Activated CD8-positive, alpha-beta memory T cell treated with anti-CD3 and anti-CD28 coated beads for 1 hour (primary cell): ENCODE results near the gene NBEAL1.
"Not testable (repeated sequence)": the region's sequence is repeated elsewhere in the genome, so short reads cannot be mapped to it uniquely, and the experiment has no call there.

Experiments
- DNase-seq, 2 donors: peaks; one replicate each; pipeline ENCODE4 v3.0.0-alpha.2; 2020; ENCODE audit warnings: low read depth in 1 of 2; ENCODE audit errors: extremely low read depth in 1 of 2

NBEAL1 gene

GRCh38 chr2:203038586-203038985 lies 23.9 kb downstream of the NBEAL1 start:
- DNase-seq = no peak

- DNase-seq = not testable (repeated sequence)
Observed at GRCh38 chr2:203039211-203039610, 24.5 kb downstream of the NBEAL1 start.

GRCh38 chr2:203040966-203041521 lies 26.4 kb downstream of the NBEAL1 start:
- DNase-seq = no peak

DNA sequence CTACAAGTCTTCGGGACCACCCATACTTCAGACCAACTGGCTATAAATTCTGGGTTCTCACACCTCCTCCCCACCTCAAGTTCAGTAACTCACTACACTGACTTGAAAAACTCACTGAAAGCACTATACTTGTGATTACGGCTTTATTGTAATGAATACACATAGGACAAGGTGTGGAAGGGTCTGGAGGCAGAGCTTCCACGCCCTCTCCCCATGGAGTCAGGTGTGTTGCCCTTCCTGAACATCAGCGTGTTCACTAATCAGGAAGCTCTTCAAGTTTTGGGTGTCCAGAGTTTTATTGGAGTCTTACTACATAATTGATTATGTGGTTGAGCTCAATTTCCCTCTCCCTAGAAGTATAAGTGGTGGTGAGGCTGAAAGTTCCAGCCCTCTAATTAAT lies 27.5 kb downstream of the NBEAL1 start:
- DNase-seq = no peak

GRCh38 chr2:203043226-203043625 lies 28.6 kb downstream of the NBEAL1 start:
- DNase-seq = no peak

- DNase-seq = no peak
Observed at GRCh38 chr2:203045867-203046266, 31.2 kb downstream of the NBEAL1 start.

GRCh38 chr2:203052539-203052938 lies 37.9 kb downstream of the NBEAL1 start:
- no peak for DNase-seq

DNA sequence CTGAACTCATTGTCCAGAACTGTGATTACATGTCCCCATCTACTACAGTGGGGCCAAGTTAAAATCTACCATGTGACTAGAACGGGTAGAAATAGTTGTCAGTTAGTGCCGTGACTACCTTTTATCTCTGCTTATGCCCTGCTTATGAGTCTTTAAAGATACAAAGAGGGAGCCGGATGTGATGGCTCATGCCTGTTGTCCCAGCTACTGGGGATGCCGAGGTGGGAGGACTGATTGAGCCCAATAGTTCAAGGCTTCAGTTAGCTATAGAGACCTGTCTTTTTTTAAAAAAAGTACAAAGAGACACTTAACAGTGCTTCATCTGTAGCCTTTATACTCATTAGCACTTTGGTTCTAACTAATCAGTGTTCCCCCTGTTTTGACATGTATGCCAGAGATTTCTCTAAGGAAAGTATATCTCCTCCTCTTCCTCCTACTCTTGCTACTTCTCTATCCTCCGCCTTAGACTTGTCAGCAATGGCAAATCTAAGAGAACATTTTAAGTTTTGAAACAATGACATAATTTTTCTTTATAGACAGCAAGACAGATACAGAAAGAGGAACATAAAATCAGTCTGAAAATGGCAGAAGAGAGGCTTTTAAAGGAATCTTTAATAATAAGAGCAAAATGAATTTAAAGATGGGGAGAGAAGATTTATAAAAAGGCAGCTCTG lies 45.0 kb downstream of the NBEAL1 start:
- DNase-seq = no peak

DNA sequence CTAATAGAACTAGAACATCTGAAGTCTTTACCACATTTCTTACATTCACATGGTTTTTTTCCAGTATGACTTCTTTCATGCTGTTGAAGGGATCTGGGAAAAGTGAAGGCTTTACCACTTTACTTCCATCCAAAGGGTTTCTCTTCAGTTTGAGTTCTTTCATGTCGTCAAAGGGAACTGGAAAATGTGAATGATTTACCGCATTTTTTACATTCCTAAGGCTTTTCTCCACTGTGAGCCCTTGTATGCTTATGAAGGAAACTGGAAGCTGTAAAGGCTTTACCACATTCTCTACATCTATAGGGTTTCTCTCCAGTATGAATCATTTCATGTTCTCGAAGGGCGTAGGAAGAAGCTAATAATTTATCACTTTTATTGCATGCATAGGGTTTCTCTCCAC lies 46.7 kb downstream of the NBEAL1 start:
- DNase-seq = no peak

DNA sequence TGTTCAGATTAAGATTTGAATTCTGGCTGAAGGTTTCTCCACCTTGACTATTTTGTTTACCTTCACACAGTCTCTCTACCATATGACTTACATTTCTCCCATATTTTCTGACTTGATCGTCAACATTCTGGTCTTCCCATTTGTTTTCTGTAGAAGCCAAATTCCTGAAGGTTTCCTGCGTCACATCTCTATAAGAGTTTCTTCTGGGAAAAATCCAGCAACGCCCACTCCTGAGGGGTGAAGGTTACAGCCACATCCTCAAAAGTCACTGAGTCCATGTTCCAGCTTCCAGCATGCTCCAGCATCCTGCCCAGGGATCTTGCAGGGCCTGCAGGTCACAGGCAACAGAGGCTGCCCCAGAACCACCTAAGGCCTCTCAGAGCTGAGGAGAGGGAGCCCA lies 47.5 kb downstream of the NBEAL1 start:
- no peak for DNase-seq

DNA sequence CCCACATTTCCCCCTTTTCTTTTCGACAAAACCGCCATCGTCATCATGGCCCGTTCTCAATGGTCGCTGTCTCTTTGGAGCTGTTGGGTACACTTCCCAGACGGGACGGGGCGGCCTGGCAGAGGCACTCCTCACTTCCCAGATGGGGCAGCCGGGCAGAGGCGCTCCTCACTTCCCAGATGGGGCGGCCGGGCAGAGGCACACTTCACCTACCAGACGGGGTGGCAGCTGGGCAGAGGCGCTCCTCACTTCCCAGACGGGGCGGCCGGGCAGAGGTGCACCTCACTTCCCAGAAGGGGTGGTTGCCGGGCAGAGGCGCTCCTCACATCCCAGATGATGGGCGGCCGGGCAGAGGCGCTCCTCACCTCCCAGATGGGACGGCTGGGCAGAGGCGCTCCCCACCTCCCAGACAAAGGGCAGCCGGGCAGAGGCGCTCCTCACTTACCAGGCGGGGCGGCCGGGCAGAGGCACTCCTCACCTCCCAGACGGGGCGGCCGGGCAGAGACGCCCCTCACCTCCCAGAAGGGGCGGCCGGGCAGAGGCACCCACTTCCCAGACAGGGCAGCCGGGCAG lies 51.9 kb downstream of the NBEAL1 start:
- not testable (repeated sequence) for DNase-seq

- no peak for DNase-seq
Observed at GRCh38 chr2:203070701-203071100, 56.0 kb downstream of the NBEAL1 start.

DNA sequence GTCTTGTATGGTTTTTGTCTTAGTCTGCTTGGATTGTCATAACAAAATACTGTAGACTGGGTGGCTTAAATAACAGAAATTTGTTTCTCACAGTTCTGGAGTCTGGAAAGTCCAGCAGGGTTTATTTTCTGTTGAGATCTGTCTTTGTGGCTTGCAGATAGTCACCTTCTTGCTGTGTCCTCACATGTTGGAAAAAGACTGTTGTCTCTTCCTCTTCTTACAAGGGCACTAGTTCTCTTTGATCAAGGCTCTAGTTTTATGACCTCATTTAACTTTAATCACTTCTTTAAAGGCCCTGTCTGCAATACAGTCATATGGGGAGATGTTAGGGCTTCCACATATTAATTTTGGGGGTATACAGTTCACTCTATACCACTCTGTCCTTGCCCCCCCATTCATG lies 56.5 kb downstream of the NBEAL1 start:
- DNase-seq = no peak

DNA sequence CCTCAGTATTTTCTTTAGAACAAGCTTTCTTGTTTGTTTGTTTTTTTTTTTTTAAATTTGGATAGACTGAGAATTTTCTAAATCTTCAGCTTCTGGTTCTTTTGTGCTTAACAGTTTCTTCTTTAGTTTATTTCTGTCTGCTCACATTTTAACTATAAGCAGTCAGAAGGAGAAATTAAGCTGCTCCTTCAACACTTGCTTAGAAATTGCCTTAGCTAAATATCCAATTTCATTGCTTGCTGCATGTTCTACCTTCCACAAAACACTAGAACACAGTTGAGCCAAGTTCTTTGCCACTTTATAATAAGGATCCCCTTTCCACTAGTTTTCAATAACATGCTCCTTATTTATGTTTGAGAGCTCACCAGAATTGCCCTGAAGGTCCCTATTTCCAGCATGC lies 57.7 kb downstream of the NBEAL1 start:
- no peak for DNase-seq

DNA sequence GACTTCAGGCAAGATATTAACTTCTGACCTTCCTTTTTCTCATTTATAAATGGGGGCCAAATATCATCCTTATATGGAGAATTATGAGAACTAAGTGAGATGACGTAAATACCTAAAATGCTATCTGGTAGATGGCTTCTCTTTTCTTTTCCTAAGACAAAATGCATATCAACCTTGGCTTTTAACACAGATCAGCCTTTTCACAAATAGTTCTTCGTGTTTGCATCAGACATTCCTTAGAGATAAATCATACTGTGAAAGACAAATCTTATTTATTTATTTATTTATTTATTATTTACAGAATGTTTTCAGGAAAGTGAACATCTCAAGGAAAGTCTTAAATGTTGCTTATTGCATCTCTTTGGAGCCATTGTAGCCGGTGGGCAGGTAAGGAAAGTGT lies 62.8 kb downstream of the NBEAL1 start:
- no peak for DNase-seq

- DNase-seq = no peak
Observed at GRCh38 chr2:203080447-203081045, 65.9 kb downstream of the NBEAL1 start.

- no peak for DNase-seq
Observed at GRCh38 chr2:203083328-203083727, 68.7 kb downstream of the NBEAL1 start.

- DNase-seq = not testable (repeated sequence)
Observed at GRCh38 chr2:203086381-203086780, 71.7 kb downstream of the NBEAL1 start.

- DNase-seq = not testable (repeated sequence)
Observed at GRCh38 chr2:203090721-203091120, 76.0 kb downstream of the NBEAL1 start.

- no peak for DNase-seq
Observed at GRCh38 chr2:203097735-203098134, 83.1 kb downstream of the NBEAL1 start.

DNA sequence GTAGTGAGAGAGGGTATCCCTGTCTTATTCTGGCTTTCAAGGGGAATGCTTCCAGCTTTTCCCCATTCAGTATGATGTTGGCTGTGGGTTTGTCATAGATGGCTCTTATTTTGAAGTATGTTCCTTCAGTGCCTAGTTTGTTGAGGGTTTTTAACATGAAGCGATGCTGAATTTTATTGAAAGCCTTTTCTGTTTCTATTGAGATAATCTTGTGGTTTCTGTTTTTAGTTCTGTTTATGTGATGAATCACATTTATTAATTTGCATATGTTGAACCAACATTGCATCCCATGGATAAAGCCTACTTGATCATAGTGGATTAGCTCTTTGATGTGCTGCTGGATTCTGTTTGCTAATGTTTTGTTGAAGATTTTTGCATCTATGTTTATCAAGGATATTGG lies 87.7 kb downstream of the NBEAL1 start:
- DNase-seq = not testable (repeated sequence)

DNA sequence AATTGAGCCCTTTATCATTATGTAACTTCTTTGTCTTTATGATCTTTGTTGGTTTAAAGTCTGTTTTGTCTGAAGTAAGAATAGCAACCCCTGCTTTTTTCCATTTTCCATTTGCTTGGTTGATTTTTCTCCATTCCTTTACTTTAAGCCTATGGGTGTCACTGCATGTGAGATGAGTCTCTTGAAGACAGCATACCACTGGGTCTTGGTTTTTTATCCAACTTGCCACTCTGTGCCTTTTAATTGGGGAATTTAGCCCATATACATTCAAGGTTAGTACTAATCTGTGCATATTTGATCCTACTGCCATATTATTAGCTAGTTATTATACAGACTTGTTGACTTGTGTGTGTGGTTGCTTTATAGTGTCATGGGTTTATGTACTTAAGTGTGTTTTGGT lies 89.6 kb downstream of the NBEAL1 start:
- DNase-seq = no peak
